A673 (cell line): ENCODE measurements around the gene BMERB1.
"Not testable (repeated sequence)": the region's sequence is repeated elsewhere in the genome, so short reads cannot be mapped to it uniquely, and the experiment has no call there.

Experiments
- EZH2 ChIP-seq: fragments of 200-600 bp; sonication (generic); IDR thresholded peaks from 2 replicates; pipeline ENCODE4 v1.6.1; 2017; ENCODE audit warnings: borderline replicate concordance, low read depth, mild to moderate bottlenecking, mixed read lengths, antibody characterized with exemption, low read length; ENCODE audit not compliant: poor library complexity, severe bottlenecking
- TF ChIP-seq, protein P1 (sequence below): fragments of 300-800, 200-600 bp; sonication (generic); conservative IDR thresholded peaks from 2 replicates; pipeline ENCODE4 v1.5.1; 2017; ENCODE audit warnings: low read depth, mild to moderate bottlenecking, antibody characterized with exemption, low read length, moderate library complexity, mixed read lengths

- TF ChIP-seq, protein P1, sequence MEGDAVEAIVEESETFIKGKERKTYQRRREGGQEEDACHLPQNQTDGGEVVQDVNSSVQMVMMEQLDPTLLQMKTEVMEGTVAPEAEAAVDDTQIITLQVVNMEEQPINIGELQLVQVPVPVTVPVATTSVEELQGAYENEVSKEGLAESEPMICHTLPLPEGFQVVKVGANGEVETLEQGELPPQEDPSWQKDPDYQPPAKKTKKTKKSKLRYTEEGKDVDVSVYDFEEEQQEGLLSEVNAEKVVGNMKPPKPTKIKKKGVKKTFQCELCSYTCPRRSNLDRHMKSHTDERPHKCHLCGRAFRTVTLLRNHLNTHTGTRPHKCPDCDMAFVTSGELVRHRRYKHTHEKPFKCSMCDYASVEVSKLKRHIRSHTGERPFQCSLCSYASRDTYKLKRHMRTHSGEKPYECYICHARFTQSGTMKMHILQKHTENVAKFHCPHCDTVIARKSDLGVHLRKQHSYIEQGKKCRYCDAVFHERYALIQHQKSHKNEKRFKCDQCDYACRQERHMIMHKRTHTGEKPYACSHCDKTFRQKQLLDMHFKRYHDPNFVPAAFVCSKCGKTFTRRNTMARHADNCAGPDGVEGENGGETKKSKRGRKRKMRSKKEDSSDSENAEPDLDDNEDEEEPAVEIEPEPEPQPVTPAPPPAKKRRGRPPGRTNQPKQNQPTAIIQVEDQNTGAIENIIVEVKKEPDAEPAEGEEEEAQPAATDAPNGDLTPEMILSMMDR = not testable (repeated sequence)
- not testable (repeated sequence) for TF ChIP-seq EZH2
Observed at GRCh38 chr16:15388060-15388459, 46.3 kb upstream of the BMERB1 start.
